HEK293T (cell line): ENCODE data around the gene CPEB2.
"Not testable (repeated sequence)": the region's sequence is repeated elsewhere in the genome, so short reads cannot be mapped to it uniquely, and the experiment has no call there.

Experiments used
- CTCF ChIA-PET: fragments of 350-600 bp; formaldehyde crosslinking; extraction: SDS; loops from one replicate; lab custom pipeline; 2021; ENCODE audit warnings: antibody characterized with exemption, inconsistent platforms; lab: Yijun Ruan, JAX
- POLR2A ChIA-PET: fragments of 350-600 bp; formaldehyde crosslinking; extraction: SDS; loops from one replicate; lab custom pipeline; 2020; ENCODE audit warnings: antibody characterized with exemption, inconsistent platforms; lab: Yijun Ruan, JAX
- DNase-seq: peaks from one replicate; pipeline ENCODE4 v3.0.0; 2012; ENCODE audit warnings: mixed read lengths; ENCODE audit errors: extremely low spot score
- ARNT ChIP-seq: fragments of 450-650 bp; IDR thresholded peaks from 2 replicates; pipeline ENCODE4 v1.6.1; 2017; ENCODE audit warnings: mild to moderate bottlenecking
- BHLHE40 ChIP-seq: fragments of 450-650 bp; IDR thresholded peaks from 2 replicates; pipeline ENCODE4 v1.6.1; 2016; ENCODE audit warnings: mild to moderate bottlenecking, moderate library complexity, borderline replicate concordance
- CTBP1 ChIP-seq: fragments of 450-650 bp; IDR thresholded peaks from 2 replicates; pipeline ENCODE4 v1.6.1; 2016; ENCODE audit warnings: borderline replicate concordance
- ELF4 ChIP-seq: fragments of 450-650 bp; IDR thresholded peaks from 2 replicates; pipeline ENCODE4 v1.6.1; 2017; ENCODE audit warnings: antibody characterized with exemption
- FOXA1 ChIP-seq: fragments of 450-650 bp; IDR thresholded peaks from 2 replicates; pipeline ENCODE4 v1.6.1; 2016; ENCODE audit warnings: mild to moderate bottlenecking
- FOXK2 ChIP-seq: fragments of 450-650 bp; IDR thresholded peaks from 2 replicates; pipeline ENCODE4 v1.6.1; 2016; ENCODE audit warnings: mild to moderate bottlenecking
- FOXM1 ChIP-seq: fragments of 450-650 bp; IDR thresholded peaks from 2 replicates; pipeline ENCODE4 v1.6.1; 2017; ENCODE audit warnings: mild to moderate bottlenecking, borderline replicate concordance
- HDGF ChIP-seq: fragments of 450-650 bp; IDR thresholded peaks from 2 replicates; pipeline ENCODE4 v1.6.1; 2017; ENCODE audit warnings: antibody characterized with exemption, borderline replicate concordance
- L3MBTL2 ChIP-seq: fragments of 450-650 bp; conservative IDR thresholded peaks from 2 replicates; pipeline ENCODE4 v1.6.1; 2016; ENCODE audit warnings: mild to moderate bottlenecking
- LEF1 ChIP-seq: fragments of 450-650 bp; IDR thresholded peaks from 2 replicates; pipeline ENCODE4 v1.6.1; 2017; ENCODE audit warnings: mild to moderate bottlenecking, borderline replicate concordance
- NFRKB ChIP-seq: fragments of 450-650 bp; IDR thresholded peaks from 2 replicates; pipeline ENCODE4 v1.6.1; 2016; ENCODE audit warnings: mild to moderate bottlenecking, moderate library complexity
- SP1 ChIP-seq: fragments of 450-650 bp; IDR thresholded peaks from 2 replicates; pipeline ENCODE4 v1.6.1; 2017
- SUZ12 ChIP-seq: fragments of 450-650 bp; IDR thresholded peaks from 2 replicates; pipeline ENCODE4 v1.6.1; 2016; ENCODE audit warnings: mild to moderate bottlenecking
- TARDBP ChIP-seq: fragments of 450-650 bp; IDR thresholded peaks from 2 replicates; pipeline ENCODE4 v1.6.1; 2016
- ZNF384 ChIP-seq: fragments of 450-650 bp; IDR thresholded peaks from 2 replicates; pipeline ENCODE4 v1.6.1; 2016
- TF ChIP-seq, protein P1 (sequence below): fragments of 450-650 bp; IDR thresholded peaks from 2 replicates; pipeline ENCODE4 v1.6.1; 2016

CPEB2 gene

DNA sequence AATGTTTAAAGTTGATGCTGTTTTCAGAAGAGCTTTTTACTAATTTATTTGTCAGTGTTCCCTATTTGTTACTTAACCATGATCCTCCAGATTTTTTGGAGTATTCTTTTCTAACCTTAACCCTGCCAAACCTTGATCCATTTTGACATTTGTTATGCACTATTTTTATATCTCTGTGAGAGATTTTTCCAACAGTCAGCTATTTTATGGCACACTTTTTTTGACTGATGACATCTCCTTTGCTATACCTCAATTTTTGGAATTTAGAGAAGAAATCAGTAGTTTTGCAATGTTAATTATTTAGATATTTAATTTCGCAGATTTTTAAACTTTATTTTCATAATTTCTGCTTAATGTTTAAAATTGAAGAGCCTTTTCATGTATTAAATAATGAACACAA, 66.0 kb downstream of the CPEB2 start:
- DNase-seq: no peak
- ChIA-PET POLR2A (no interaction called here), CTCF (no interaction called here)
- TF ChIP-seq FOXM1 (no peak), FOXK2 (no peak), LEF1 (no peak), ELF4 (no peak), BHLHE40 (no peak), NFRKB (no peak), TARDBP (no peak), L3MBTL2 (no peak), ZNF384 (no peak), ARNT (no peak), FOXA1 (no peak), SUZ12 (no peak), HDGF (no peak), SP1 (no peak), CTBP1 (no peak)
- TF ChIP-seq, protein P1, sequence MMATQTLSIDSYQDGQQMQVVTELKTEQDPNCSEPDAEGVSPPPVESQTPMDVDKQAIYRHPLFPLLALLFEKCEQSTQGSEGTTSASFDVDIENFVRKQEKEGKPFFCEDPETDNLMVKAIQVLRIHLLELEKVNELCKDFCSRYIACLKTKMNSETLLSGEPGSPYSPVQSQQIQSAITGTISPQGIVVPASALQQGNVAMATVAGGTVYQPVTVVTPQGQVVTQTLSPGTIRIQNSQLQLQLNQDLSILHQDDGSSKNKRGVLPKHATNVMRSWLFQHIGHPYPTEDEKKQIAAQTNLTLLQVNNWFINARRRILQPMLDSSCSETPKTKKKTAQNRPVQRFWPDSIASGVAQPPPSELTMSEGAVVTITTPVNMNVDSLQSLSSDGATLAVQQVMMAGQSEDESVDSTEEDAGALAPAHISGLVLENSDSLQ: no peak

DNA sequence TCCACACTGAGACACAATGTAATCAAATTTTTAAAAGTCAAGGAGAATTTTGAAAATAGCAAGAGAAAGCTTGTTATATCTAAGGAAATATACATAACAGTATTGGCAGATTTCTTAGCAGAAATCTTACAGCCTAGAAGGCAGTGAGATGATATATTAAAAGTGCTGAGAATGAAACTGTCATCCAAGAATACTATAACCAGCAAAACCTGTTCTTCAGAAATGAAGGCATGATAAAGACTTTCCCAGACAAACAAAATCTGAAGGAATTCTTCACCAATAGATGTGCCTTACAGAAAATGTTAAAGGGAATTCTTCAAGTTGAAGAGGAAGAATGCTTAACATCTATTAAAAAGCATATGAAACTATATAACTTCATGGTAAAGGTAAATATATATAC, 73.6 kb downstream of the CPEB2 start:
- ChIA-PET POLR2A (no interaction called here), CTCF (interaction anchor here (0.6 kb wide), 1 partner anchor 8 kb away, joined by 3 read pairs; no protein-coding TSS in a partner anchor)
- TF ChIP-seq ARNT (no peak), NFRKB (no peak), FOXK2 (no peak), FOXM1 (no peak), SUZ12 (no peak), HDGF (no peak), TARDBP (no peak), ELF4 (no peak), CTBP1 (no peak)
- TF ChIP-seq, protein P1: no peak
- DNase-seq: no peak

DNA sequence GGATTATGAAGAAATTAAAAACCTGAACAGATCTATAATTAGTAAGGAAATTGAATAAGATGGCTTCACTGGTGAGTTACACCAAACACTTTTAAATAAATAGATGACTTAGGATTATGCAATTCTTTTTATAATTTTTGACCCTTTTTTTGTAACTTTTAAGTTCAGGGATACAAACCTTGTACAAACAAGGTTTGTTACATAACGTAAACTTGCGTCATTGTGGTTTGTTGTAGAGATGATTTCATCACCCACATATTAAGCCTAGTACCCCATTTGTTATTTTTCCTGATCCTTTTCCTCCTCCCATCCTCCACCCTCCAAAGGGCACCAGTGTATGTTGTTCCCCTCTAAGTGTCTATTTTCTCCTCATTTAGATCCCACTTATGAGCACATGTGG, 75.7 kb downstream of the CPEB2 start:
- ChIA-PET CTCF (no interaction called here), POLR2A (no interaction called here)
- no peak for TF ChIP-seq FOXA1
- TF ChIP-seq HDGF: no peak
- TF ChIP-seq L3MBTL2: no peak
- no peak for TF ChIP-seq ZNF384
- no peak for TF ChIP-seq NFRKB
- TF ChIP-seq ELF4: no peak
- no peak for DNase-seq

DNA sequence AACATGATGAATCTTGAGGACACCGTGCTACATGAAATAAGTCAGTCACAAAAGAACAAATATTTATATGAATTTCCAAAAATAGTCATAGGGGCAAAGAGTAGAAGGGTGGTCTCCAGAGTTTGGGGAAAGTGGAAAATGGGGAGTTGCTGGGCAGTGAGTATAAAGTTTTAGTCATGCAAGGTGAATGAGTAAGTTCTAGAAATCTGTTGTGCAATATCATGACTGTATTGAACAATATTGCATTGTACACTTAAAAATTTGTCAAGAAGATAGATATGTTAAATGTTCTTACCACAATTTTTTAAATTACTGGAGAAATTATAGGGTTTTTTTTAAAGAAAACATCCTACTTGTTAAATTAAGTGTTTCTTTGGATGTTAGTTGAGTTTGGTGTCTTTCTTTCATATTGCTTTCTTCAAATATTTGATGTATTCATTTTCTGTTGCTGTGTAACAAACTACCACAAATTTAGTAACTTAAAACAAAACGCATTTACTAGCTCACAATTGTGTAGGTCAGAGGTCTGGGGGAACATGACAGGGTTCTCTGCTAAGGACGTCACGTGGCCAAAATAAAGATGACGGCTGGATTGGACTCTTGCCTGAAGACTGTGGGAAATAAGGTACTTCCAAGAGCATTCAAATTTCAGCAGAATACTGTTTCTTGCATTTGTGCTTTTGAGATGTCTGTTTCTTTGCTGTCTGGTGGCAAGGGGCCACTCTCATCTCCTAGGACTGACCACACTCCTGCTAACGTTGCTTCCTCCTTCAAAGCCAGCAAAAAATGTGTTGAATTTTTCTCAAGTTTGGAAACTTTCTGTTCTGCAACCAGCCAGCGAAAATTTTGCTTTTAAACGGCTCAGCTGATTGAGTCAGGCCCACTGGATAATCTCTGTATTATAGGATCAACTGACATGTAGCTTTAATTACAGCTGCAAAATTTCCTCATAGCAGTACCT, 76.7 kb downstream of the CPEB2 start:
- ChIA-PET POLR2A (no interaction called here), CTCF (no interaction called here)
- DNase-seq: no peak
- TF ChIP-seq FOXK2 (no peak), ZNF384 (no peak), BHLHE40 (no peak), ELF4 (no peak)
- TF ChIP-seq, protein P1: no peak

DNA sequence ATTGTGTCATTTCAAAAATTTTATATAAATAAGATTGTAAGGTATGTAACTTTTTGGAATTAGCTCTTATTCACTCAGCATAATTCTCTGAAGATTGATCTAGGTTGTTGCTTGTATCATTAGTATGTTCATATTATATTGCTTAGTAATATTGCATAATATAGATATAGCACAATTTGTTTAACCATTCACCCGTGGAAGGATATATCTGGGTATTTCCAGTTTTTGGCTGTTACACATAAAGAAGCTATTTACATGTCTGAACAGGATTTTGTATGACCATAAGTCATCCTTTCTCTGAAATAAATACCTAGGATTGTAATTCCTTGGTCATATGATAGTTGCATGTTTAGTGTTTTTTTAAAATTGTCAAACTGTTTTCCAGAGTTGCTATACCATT, 82.5 kb downstream of the CPEB2 start:
- POLR2A ChIA-PET: no interaction called here
- CTCF ChIA-PET: no interaction called here
- no peak for DNase-seq
- TF ChIP-seq HDGF (no peak), CTBP1 (no peak), FOXA1 (no peak), NFRKB (no peak), FOXM1 (no peak), LEF1 (no peak), L3MBTL2 (no peak), TARDBP (no peak), BHLHE40 (no peak), ARNT (no peak), FOXK2 (no peak), ZNF384 (no peak)
- TF ChIP-seq, protein P1: no peak

DNA sequence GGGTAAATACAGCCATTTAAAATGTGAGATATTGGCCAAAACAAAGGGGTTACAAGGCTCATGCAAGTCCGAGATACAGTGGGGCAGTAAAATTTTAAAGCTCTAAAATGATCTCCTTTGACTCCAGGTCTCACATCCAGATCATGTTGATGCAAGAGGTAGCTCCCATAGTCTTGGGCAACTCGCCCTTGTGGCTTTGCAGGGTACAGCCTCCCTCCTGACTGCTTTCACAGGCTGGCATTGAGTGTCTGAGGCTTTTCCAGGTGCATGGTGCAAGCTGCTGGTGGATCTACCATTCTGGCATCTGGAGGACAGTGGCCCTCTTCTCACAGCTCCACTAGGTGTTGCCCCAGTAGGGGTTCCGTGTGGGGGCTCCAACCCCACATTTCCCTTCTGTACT, 83.5 kb downstream of the CPEB2 start:
- DNase-seq, CTCF ChIA-PET, POLR2A ChIA-PET: not testable (repeated sequence)

DNA sequence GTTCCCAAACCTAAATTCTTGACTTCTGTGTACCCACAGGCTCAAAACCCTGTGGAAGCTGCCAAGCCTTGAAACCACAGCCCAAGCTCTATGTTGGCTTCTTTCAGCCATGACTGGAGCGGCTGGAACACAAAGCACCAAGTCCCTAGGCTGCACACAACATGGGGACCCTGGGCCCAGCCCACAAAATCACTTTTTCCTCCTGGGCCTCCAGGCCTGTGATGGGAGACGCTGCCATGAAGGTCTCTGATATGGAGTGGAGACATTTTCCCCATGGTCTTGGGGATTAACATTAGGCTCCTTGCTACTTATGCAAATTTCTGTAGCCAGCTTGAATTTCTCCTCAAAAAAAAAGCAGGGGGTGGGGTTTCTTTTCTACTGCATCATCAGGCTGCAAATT, 84.0 kb downstream of the CPEB2 start:
- CTCF ChIA-PET, POLR2A ChIA-PET, DNase-seq: not testable (repeated sequence)
